HEK293 (cell line): ENCODE data around the gene TTC9B.

Source experiments
- BCL11B ChIP-seq: fragments of 450-650 bp; formaldehyde crosslinking; IDR thresholded peaks from 2 replicates; pipeline ENCODE4 v1.5.1; 2016; ENCODE audit warnings: low read depth, missing biosample characterization, missing genetic modification characterization
- HIC1 ChIP-seq: fragments of 450-650 bp; formaldehyde crosslinking; IDR thresholded peaks from 2 replicates; pipeline ENCODE4 v1.5.1; 2016; ENCODE audit warnings: missing biosample characterization, missing genetic modification characterization
- KLF1 ChIP-seq: fragments of 450-650 bp; formaldehyde crosslinking; IDR thresholded peaks from 2 replicates; pipeline ENCODE4 v1.5.1; 2016; ENCODE audit warnings: missing biosample characterization, missing genetic modification characterization
- KLF17 ChIP-seq: fragments of 450-650 bp; formaldehyde crosslinking; IDR thresholded peaks from 2 replicates; pipeline ENCODE4 v1.5.1; 2016; ENCODE audit warnings: missing biosample characterization, missing genetic modification characterization
- MEIS1 ChIP-seq: sonication (generic); formaldehyde crosslinking; IDR thresholded peaks from 2 replicates; pipeline ENCODE4 v1.8.1; 2022; ENCODE audit warnings: missing genetic modification reagents, mild to moderate bottlenecking, borderline replicate concordance
- SCRT1 ChIP-seq: fragments of 450-650 bp; formaldehyde crosslinking; IDR thresholded peaks from 2 replicates; pipeline ENCODE4 v1.5.1; 2016; ENCODE audit warnings: missing biosample characterization, missing genetic modification characterization, borderline replicate concordance
- SP3 ChIP-seq: fragments of 450-650 bp; formaldehyde crosslinking; IDR thresholded peaks from 2 replicates; pipeline ENCODE4 v1.5.1; 2016; ENCODE audit warnings: missing biosample characterization, missing genetic modification characterization
- YY2 ChIP-seq: fragments of 450-650 bp; formaldehyde crosslinking; IDR thresholded peaks from 2 replicates; pipeline ENCODE4 v1.5.1; 2016; ENCODE audit warnings: missing biosample characterization, missing genetic modification characterization
- ZBTB17 ChIP-seq: fragments of 450-650 bp; formaldehyde crosslinking; IDR thresholded peaks from 2 replicates; pipeline ENCODE4 v1.5.1; 2016; ENCODE audit warnings: missing biosample characterization, missing genetic modification characterization
- ZBTB21 ChIP-seq: fragments of 450-650 bp; formaldehyde crosslinking; IDR thresholded peaks from 2 replicates; pipeline ENCODE4 v1.5.1; 2017; ENCODE audit warnings: missing biosample characterization, missing genetic modification characterization
- ZBTB49 ChIP-seq: fragments of 450-650 bp; formaldehyde crosslinking; IDR thresholded peaks from 2 replicates; pipeline ENCODE4 v1.5.1; 2016; ENCODE audit warnings: missing biosample characterization, missing genetic modification characterization, low read depth
- ZEB2 ChIP-seq: fragments of 450-650 bp; formaldehyde crosslinking; IDR thresholded peaks from 2 replicates; pipeline ENCODE4 v1.5.1; 2016; ENCODE audit warnings: missing biosample characterization, missing genetic modification characterization
- ZIC2 ChIP-seq: fragments of 450-650 bp; formaldehyde crosslinking; IDR thresholded peaks from 2 replicates; pipeline ENCODE4 v1.5.1; 2016; ENCODE audit warnings: missing biosample characterization, missing genetic modification characterization
- ZNF184 ChIP-seq: fragments of 450-650 bp; IDR thresholded peaks from 2 replicates; pipeline ENCODE4 v1.5.1; 2018; ENCODE audit warnings: missing biosample characterization, mild to moderate bottlenecking, missing genetic modification characterization
- ZNF248 ChIP-seq: fragments of 450-650 bp; formaldehyde crosslinking; IDR thresholded peaks from 2 replicates; pipeline ENCODE4 v1.5.1; 2017; ENCODE audit warnings: missing biosample characterization, missing genetic modification characterization
- ZNF274 ChIP-seq, 2 experiments: fragments of 200-500 bp in 1 of 2; fragments of 450-650 bp in 1 of 2; sonication (Bioruptor generic) in 1 of 2; formaldehyde crosslinking in 1 of 2; IDR thresholded peaks; 2 replicates each; pipeline versions ENCODE4 v1.5.1 to v1.6.1; 2014 to 2016; ENCODE audit warnings: borderline replicate concordance in 1 of 2, inconsistent platforms in 1 of 2, low read length in 1 of 2, missing biosample characterization in 1 of 2, missing genetic modification characterization in 1 of 2
- ZNF280D ChIP-seq: fragments of 450-650 bp; formaldehyde crosslinking; IDR thresholded peaks from 2 replicates; pipeline ENCODE4 v1.5.1; 2016; ENCODE audit warnings: missing biosample characterization, missing genetic modification characterization
- ZNF335 ChIP-seq: fragments of 450-650 bp; formaldehyde crosslinking; conservative IDR thresholded peaks from 2 replicates; pipeline ENCODE4 v1.5.1; 2016; ENCODE audit warnings: missing biosample characterization, missing genetic modification characterization
- ZNF48 ChIP-seq: fragments of 450-650 bp; formaldehyde crosslinking; IDR thresholded peaks from 2 replicates; pipeline ENCODE4 v1.5.1; 2016; ENCODE audit warnings: missing biosample characterization, missing genetic modification characterization
- ZNF654 ChIP-seq: fragments of 450-650 bp; formaldehyde crosslinking; IDR thresholded peaks from 2 replicates; pipeline ENCODE4 v1.5.1; 2016; ENCODE audit warnings: low read depth, missing biosample characterization, missing genetic modification characterization
- ZNF670 ChIP-seq: fragments of 450-650 bp; formaldehyde crosslinking; IDR thresholded peaks from 2 replicates; pipeline ENCODE4 v1.5.1; 2016; ENCODE audit warnings: missing biosample characterization, missing genetic modification characterization, low read depth
- ZNF692 ChIP-seq: fragments of 450-650 bp; formaldehyde crosslinking; IDR thresholded peaks from 2 replicates; pipeline ENCODE4 v1.5.1; 2016; ENCODE audit warnings: missing biosample characterization, missing genetic modification characterization
- ZNF843 ChIP-seq: fragments of 450-650 bp; formaldehyde crosslinking; IDR thresholded peaks from 2 replicates; pipeline ENCODE4 v1.5.1; 2016; ENCODE audit warnings: missing biosample characterization, missing genetic modification characterization
- ZSCAN5A ChIP-seq: fragments of 450-650 bp; formaldehyde crosslinking; IDR thresholded peaks from 2 replicates; pipeline ENCODE4 v1.5.1; 2016; ENCODE audit warnings: missing biosample characterization, missing genetic modification characterization
- ZXDB ChIP-seq: fragments of 450-650 bp; formaldehyde crosslinking; IDR thresholded peaks from 2 replicates; pipeline ENCODE4 v1.5.1; 2016; ENCODE audit warnings: missing biosample characterization, missing genetic modification characterization

TTC9B gene

GRCh38 chr19:40190891-40191835, 27.0 kb downstream of the TTC9B start, which contains the start of gene MAP3K10 (continued):
- no peak for TF ChIP-seq MEIS1 (CRISPR knock-in tag)
- no peak for TF ChIP-seq ZNF184 (tag by site-specific recombination)
- peak; percentile 41; the same call in 1 of the 2 replicates for TF ChIP-seq KLF1
- peak; percentile 60; the same call in 1 of the 2 replicates for TF ChIP-seq KLF17
- no peak for TF ChIP-seq ZNF670 (tag by site-specific recombination)
- TF ChIP-seq ZSCAN5A, result peak; percentile 76
- no peak; the same call in none of the 2 replicates for TF ChIP-seq ZNF843 (tag by site-specific recombination)
- peak; percentile 96 for TF ChIP-seq SP3 (tag by site-specific recombination)
- TF ChIP-seq SCRT1 (tag by site-specific recombination), result no peak
- TF ChIP-seq ZBTB17 (tag by site-specific recombination), result peak; percentile 98
- peak; percentile 89 for TF ChIP-seq ZNF692
- peak; percentile 92 for TF ChIP-seq ZEB2 (tag by site-specific recombination)
- TF ChIP-seq ZNF48 (tag by site-specific recombination), result no peak
- no peak for TF ChIP-seq ZBTB49
- no peak for TF ChIP-seq ZNF280D (tag by site-specific recombination)
- no peak; the same call in 1 of the 2 replicates for TF ChIP-seq BCL11B (tag by site-specific recombination)
- TF ChIP-seq ZNF248 (tag by site-specific recombination), result 0 out of 2 replicates have a peak, but pooled peaks have one; percentile 62
- peak; percentile 81 for TF ChIP-seq YY2
- peak; percentile 99 for TF ChIP-seq ZIC2
- TF ChIP-seq ZXDB (tag by site-specific recombination), result peak; percentile 98
- TF ChIP-seq ZNF654 (tag by site-specific recombination), result no peak
- peak; percentile 82; the same call in 1 of the 2 replicates for TF ChIP-seq HIC1 (tag by site-specific recombination)
- no peak for TF ChIP-seq ZNF274 (IDR thresholded peaks at IDR 0.05; ENCODE audit: low read length)
- no peak for TF ChIP-seq ZNF274 (tag by site-specific recombination; IDR thresholded peaks at IDR 0.05; ENCODE audit: borderline replicate concordance)
- TF ChIP-seq ZNF335 (tag by site-specific recombination), result peak; percentile 100
- TF ChIP-seq ZBTB21, result no peak; the same call in none of the 2 replicates
